Measurements from ENCODE around the gene OBI1.

OBI1 gene

DNA sequence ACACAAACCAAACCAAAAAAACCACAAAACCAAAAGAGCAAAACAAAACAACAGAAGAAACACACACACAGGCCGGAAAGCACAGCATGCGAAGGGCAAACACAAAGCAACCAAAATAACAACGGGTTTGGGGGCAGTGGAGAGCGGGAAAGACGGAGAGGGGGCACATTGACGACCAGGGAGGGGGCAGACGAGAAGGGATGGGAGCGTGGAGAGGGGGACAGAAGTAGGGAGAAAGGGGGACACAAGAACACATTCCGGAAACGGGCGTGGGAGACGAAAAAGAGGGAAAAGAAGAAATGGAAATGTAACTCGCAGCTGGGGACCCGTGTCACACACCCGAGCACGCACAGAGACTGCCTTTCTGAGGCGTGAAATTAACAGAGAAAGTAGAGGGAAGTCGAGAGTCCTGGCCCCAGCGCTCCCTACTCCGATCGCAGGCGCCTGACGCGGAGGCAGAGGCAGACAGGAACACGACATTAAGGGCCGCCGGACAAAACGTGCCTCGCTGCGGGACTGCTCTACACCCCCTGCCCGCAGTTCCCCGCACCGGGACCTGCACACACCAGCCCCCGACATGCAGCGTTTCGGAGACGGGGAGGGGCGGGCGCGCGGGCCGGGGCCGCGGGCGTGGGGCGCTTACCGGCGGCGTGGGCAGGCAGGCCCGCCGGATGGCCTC, 56.3 kb downstream of the OBI1 start:
- no peak for DNase-seq (ENCODE audit: low spot score)

DNA sequence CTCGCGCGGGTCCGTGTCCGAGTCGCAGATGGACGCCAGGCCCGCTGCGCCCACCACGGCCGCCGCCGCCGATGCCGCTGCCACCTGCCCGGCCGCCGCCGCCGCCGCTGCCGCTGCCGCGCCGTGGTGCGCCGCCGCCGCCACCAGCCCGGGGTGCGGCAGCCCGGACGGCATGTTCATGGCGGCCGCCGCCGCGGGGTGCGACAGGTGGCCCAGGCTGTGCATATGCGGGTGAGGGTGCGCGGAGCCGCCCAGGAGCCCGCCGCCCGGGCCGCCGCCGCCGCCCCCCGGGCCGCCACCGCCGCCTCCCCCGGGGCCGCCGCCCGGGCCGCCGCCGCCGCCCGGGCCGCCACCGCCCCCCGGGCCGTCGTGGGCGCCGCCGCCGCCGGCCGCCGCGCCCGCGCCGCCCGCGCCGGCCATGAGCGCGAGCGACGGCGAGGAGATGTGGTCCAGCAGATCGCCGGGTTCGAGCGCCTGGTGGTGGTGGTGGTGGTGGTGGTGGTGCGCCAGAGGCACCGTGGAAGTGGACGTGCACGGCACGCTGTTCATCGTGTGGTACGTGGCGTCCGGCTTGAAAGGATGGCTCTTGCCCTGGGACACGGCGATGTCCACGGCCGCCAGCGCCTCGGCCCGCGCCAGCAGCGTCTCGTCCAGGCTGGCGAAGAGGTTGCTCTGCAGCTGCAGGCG, 56.9 kb downstream of the OBI1 start:
- no peak for DNase-seq (ENCODE audit: low spot score)

DNA sequence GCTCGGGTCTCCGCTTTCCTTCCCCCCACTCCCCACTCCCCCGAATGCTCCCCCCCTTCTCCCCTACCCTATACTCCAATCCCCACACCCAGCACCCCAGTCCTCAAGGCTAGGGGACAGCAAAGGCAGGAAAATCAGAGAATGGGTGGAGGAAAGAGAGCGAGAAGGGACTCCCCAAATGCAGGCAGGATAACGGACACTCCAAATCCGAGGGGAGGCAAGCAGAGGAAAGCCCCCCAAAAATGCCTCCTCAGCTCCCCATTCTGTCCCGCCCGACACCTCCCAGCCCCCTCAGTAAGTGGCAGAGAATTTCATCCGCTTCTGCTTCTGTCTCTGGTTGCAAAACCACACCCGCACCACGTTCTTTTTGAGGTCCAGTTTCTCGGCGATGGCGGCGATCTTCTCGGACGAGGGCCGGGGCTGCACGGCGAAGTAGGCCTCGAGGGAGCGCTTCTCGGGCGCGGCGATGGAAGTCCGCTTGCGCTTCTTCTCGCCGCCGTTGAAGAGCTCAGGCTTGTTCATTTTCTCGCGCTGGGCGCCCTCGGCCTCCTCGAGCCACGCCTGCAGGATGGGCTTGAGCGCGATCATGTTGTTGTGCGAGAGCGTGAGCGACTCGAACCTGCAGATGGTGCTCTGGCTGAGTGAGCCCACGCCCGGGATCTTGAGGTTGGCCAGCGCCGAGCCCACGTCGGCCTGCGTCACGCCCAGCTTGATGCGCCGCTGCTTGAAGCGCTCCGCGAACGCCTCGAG, 57.7 kb downstream of the OBI1 start:
- DNase-seq (ENCODE audit: low spot score): no peak

DNA sequence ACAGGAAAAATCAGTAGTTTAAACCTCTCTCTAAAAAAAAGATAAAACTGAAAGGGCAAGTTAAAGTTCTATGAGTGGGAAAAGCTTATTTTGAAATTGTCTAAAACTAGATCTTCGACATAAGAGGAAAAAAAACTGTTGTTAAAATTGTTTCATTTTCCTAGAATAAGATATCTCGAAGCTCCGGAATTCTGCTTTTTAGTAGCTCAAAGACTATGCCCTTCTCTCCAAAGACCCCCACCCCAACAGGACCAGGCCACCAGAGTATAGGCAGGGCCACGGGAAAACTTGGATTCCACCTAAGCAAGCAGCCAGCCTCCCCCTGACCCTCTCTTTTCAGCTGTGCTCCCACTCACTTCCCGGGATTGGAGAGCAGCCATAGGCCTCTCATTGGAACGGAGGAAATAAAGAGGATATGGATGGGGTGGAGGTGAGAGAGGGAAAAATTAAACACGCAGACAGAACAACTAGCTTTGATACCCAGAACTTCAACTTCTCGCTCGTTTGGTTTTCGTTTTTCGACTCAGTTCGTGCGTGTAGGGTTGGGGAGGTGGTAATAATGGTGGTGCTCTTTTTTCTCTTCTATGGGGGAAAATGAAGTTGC, 58.6 kb downstream of the OBI1 start:
- DNase-seq (ENCODE audit: low spot score): no peak

DNA sequence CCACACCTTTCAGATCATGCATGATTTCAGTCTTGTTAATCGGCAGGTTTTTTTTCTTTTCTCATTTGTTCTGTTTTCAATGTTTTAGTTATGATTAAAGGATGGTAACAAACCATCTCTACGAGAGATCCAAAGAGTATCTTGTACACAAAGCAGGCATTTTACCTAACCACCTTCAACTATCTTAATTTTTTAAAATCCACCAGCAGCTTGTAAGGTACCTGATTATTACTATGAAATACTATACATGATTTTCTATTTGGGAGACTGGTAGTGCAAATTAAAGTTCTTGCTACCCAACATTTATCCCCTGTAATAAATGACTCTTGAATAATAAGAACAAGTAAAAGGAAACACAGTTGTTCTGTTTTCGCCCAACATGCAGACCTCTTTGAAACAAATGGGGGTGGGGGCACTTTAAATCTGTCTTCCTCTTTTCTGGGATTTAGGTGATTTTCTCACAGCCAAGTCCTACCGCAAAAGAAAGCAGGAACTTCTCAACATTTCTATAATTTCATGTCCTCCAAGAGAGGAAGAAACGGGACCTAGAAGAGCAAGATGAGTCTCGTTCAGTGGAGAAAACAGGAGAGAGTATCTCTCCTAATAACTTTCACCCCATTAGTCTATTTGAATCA, 59.2 kb downstream of the OBI1 start:
- no peak for DNase-seq (ENCODE audit: low spot score)

DNA sequence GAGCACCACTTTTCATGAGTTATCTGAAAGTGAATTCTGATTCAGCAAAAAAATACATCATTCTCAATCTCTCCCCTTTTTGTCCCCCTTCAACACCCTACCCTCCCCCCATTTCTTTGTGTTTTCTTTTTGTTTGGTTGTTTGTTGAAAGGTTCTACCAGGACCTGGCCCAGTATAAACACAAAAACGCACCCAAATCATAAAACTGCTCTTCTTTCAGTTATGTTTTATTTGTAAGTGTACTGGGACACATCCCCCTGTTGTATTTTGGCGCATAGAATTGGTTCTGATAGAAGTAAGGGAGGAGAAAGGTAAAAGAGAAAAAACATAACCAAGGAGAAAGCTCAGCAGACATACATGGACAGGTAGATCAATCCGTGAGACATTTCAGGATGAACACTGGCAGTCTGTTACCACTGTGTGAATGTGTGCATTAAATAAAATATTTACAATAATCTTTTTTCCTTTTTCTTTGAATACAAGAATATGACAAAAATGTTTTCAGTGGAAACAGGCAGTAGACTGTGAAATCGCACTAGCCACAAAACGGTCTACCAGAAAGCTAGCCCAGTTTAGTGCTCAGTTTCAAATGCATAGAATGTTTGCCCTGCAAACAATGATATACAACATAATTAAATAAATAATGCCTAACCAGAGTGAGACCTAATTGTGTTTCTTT, 59.9 kb downstream of the OBI1 start:
- no peak for DNase-seq (ENCODE audit: low spot score)

DNA sequence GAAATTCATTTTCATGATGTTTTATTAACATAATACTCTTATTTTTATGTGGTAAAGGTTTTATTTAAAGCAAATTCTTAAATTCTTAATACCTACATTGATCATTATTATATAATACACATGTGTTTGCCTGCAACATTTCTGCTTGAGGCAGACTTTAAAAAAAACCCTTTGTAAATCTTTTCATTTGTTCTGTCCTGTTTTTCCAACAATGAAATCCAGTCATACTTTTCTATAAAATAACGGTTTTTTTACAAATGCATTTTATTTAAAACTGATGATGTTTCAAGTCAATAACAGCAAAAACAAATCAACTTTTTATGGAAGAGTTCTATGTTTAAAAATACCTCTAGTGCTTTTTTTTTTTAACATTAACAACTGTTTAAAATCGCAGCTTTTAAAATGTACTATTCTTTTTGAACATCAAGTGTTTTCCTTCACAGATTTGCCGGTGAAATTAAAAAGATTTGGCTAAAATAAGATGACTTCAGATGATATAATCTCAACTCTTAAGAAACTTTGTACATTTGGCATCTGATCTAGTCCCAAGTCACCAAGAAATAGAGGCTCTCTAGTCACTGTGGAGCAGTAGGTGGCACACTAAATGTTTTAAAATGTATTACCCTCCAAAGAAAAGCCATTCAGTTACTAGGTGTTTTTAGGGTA, 60.7 kb downstream of the OBI1 start:
- DNase-seq (ENCODE audit: low spot score): no peak

DNA sequence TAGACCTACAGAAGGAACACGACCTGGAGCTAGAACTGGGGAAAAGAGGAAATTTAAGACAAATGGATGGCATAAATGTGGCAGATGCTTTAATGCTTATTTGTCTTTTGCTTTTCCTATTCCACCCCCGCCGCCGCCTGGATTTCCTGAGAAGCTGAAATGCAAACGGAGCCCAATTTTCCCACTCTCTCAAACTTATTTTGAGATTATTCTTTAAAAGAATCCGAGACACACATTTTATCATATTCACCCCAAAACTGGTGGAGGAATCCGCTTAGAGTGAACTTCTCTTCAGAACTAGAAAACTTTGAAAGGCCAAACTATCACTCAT, 61.4 kb downstream of the OBI1 start:
- DNase-seq (ENCODE audit: low spot score): no peak

DNA sequence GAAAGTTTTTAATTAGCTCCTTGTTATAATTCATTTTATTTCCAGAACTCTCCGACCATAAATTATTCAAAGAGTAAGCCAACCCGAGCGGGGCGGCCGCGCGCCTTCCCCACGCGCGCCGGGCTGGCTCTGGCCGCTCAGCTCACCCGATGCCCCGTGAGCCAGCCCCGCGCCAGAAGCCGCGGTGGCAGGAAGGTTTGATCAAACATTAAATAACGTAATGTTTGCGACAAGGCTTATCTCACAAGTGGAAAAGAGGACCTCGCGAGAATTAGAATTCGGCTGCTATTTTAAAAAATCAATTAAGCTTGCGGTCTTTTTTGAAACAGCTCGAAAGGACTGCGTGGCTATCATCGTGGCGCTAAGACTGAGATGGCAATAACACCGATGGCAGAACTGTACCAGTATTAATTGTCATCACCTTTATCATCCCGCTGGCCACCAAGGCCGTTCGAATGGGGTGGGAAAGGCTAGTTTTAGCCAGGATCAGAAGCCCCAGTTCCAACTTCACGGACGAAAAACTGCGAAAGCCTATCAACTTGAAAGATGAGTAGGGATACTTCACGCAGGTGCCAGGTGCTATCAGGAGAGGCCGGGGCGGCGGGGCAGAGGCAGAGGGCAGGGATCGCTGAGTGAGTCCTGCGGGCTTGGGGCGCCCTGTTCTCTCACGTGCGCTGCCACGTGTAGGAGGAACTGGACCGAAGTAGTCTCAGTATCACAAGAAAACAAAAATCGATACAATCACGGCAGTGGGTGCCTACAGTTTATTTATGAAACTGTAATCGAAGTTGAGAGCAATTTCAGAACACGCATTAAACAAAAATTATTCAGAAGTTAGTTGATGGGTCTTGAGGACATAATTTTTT, 62.0 kb downstream of the OBI1 start:
- no peak for DNase-seq (ENCODE audit: low spot score)

DNA sequence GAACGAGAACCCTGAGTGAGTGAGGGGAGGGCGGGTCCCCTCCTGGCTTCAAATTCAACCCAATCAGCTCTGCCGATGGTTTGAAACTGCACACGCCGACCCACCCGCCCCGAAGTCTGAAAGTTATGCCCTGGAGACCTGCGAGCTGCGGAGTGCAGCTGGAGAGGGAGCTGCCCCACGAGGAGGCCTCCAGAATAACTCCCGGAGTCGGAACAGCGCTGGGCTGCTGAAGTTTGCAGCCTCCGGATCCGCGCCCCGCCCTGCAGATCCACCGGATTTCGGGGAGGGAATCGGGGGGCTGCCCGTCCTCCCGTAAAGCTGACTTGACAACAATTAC, 62.6 kb downstream of the OBI1 start:
- no peak for DNase-seq (ENCODE audit: low spot score)

DNA sequence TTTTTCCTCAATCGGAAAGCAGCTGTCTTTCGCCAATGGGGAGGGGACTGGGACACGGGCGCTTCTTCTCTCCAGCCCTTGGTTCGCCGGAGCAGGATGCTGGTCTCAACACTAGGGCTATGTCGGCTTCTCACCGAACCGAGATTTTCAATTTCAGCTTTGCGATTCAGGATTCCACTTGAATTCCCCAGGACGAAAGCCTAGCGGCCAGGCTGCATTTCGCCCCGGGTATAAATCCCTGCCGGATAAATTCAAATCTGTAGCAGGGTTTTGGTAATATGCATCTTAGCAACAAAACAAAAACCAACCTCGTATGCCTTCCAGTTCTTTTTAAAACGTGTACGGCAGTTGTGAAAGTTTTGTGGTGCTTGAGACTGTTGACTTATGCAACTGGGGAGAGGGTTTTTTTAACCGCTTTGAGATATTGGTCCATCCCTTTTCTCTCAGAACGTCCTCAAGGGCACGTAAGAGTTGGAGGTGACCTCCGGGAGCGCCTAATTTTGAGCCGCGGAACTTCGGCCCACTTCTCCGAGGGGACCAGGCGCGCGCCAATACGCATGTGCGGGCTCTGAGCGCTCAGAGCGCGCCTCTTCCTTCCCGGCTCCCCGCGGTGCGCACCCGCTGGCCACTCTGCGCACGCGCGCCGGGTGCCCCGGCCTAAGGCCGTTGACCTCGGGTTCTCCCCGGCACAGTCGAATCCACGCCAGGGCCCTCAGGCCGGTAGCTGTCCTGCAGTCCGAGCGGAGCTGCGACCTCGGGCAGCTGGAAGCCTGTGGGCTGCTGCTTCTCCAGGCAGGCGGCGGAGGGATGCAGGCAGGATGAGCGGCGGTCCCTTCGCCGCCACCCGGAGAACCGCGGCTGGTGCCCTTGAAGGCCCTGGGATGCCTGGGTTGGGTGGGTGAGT, 63.2 kb downstream of the OBI1 start:
- DNase-seq (ENCODE audit: low spot score): no peak

DNA sequence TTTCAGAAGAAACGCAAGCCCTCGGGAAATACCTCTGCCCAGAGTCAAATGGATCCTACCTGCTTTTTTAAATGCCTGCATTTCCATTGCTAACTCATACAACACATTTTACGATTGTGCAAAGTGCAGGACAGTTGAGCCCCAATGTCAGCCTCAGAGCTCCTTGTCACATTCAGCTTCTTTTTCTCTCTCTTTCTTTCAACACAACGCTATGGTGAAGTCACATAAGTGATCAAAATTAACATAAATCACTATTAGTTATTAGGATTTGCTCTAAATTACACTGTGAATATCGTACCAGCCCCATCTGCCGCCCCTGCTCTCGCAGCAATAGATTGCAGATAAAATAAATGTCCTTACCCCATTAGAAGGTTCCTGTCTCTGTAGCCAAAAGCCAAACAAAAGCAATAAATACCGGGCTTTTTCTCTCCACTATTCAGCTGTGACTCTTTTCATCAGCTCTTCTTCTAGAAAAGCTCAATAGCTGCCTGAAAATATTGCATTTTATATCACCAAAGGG, 64.4 kb downstream of the OBI1 start:
- DNase-seq (ENCODE audit: low spot score): no peak

DNA sequence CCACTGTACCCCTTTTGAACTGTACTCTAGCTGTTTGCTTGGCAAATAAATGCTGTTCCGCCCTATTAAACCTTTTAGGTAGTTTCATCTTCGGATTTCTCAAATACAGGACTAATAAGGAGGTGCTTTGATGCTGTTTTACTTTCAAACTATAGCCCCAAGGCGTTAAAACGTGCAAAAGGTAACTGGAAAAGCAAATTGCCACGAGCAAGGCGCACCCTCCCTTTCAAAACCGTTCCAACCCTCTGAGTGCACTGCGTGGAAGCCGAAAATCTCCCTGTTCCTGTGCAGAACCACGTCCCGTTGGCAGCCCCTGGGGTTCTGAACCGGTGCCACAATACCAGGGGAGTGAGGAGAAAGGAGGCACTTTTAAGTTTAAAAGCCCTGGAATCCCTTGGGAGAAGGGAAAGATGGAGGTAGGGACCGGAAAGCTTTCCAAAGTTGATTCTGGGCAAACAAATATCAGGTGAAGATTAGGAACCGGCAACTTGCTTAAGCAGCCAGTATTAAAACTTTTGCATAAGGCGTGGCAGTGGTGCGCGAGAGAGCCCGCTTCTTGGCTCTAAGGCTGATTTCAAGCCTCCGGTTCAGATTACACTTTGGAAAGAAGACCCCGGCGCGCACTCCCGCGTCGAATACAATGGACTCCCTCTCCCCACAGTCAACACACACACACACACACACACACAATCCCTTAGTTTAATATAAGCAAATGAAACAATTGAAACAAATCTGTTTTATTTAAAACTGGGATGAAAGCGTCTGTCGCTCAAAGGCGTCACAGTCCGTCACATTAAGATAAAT, 65.1 kb downstream of the OBI1 start:
- no peak for DNase-seq (ENCODE audit: low spot score)

DNA sequence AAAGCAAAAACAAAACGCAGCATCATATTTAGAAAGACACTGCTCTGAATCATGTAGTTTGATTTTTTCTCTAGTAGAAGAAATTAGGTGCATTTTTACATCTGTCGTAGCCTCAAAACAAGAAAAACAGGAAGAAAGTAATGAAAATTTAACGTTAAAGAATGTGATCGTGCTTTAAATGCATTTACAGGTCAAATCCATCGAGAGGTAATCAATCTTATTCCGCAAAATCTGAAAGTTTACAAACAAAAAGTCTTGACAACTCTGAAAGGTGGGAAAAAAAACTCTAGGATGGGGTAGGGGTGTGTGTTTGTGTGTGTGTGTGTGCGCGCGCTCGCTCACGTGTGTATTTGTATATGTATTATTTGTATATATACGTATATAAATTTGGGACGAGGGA, 65.8 kb downstream of the OBI1 start:
- DNase-seq (ENCODE audit: low spot score): no peak

DNA sequence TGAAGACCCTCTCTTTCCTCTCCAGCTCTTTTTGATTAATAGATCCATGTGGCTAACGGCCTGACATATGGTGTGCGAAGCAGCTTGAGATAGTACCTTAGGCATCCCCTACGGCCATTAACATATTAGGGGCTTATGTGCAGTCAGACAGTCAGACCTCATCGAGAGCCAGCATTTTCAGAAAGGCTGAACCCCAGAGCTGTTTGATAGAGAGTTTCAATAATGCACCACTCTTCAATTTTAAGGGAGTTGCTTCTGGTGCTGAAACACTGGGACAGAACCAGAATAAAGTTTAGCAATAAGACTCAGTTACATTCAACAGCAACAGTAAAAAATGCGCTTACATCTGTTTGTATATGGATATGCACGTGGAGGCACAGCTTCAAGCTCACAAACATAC, 66.4 kb downstream of the OBI1 start:
- DNase-seq (ENCODE audit: low spot score): no peak

DNA sequence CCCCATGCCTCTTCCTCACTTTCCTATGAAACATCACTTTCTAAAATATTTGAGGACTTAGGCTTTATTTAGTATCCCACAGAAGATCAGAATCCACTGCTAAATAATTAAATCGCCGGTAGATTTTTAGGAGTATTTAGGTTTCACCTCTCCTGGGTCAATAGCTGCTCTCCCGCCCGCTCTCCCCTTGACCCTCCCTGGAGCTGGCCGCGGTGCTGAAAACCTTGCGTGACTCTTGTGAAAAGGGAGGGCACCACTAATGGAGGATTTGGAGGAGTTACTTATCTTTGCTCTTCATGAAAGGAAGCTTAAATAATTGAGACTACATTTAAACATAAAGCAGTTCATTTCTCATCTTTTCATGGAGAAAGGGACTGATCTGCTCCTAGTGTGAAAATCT, 69.7 kb downstream of the OBI1 start:
- DNase-seq (ENCODE audit: low spot score): peak; percentile 56

DNA sequence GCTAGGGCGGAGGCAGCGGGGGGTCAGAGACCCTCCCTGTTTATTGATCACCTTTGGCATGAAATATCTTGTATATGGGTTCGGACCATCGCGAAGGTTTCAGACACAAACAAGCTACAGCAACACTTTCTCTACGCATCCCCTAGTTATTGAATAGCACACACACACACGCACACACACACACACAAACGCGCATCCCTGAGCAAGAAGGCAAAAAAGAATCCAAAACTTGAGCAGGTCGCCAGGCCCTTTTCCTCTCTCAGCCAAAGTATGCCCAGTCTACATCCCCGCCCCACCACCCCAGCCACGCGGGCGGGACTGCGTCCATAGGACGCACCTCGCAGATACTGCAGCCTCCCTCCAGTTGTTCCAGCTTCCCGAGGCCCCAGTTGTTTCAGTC, 71.6 kb downstream of the OBI1 start:
- DNase-seq (ENCODE audit: low spot score): no peak

DNA sequence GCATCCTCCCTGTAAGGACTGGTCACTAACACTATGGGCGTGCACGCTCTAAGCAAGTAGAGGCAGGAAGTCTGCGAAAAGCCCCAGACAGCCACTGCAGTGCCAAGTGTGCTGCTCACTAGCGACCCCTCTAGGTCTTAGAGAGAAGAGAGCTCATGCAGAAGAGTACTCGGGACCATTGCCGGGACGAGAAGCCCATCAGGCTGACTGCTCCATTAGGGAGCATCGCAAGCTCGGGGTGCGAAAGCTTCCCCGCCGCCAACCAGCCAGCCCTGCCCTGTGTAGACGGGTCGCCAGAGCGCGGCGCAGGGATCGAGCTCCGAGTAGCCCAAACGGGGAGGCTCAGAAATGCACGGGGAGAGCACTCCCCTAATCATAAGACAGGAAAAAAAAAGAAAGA, 72.2 kb downstream of the OBI1 start:
- no peak for DNase-seq (ENCODE audit: low spot score)
